ENCODE measurements around the gene ZBTB7A.
A peak's percentile ranks its signal among the peaks of the same experiment; 100 is the strongest.

The ZBTB7A gene

DNA sequence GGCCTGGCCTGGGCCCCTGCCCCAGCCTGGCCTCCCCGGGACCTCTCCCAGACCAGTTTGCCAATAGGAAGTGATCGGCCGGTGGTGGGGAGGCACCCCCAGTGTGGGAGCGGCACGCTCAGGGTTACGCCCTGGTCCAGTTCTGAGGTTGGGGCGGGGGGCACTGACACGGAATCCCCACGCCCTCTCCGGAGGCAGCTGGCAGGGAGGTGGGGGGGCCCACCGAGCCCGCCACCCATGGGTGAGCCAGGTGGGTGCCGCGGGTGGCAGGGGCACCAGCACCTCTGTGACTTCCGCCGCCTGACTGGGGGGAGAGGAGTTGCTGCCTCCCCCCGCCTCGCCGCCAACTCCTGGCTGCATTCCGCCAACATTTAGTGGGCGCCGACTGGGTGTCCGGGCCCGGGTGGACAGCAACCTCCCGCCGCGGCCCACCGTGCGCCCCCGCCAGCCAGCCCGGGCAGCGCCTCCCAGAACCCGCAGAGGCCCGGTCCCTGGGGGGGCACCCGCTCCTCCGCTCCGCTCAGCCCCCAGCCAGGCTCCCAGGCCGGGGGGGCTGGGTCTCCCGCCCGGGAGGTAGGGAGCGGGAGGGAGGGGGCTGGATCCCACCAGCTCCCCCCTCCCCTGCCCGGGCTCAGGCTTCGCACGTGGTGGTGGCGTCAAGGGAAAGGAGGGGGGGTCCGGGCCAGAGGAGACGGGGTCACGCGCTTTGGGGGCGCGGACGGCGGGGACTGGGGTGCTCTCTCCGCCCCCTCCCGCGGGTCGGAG is 2.0 kb downstream of the ZBTB7A start:
- no peak overlapping the region for H2BK15ac ChIP-seq (replicated peaks; ENCODE audit: low read depth)
- H3K27me3 ChIP-seq (ENCODE audit: insufficient read depth, low read length, poor library complexity) = peaks cover 6% of the 10 kb centered on the region
- peaks cover 1% of the 10 kb centered on the region for H3K36me3 ChIP-seq (ENCODE audit: control insufficient read depth, insufficient read depth, low read length)
- peak overlapping the region; percentile 44 for H4K8ac ChIP-seq (ENCODE audit: low read depth, low read length)
- H3K4me2 ChIP-seq (ENCODE audit: low read length) = peak overlapping the region; percentile 75
- peak overlapping the region; percentile 81 for H3K27ac ChIP-seq (ENCODE audit: low read depth, low read length)
- H3K23ac ChIP-seq (ENCODE audit: low read length) = no peak overlapping the region
- peak overlapping the region; percentile 78 for H2BK120ac ChIP-seq (ENCODE audit: low read depth, low read length)
- DNase-seq = peak; percentile 53
- H3K4me1 ChIP-seq (ENCODE audit: control insufficient read depth, low read depth, low read length) = no peaks in the 10 kb centered on the region
- H3K4ac ChIP-seq (ENCODE audit: low read depth, low read length) = peak overlapping the region; percentile 95
- H2BK5ac ChIP-seq (ENCODE audit: low read length) = no peak overlapping the region
- H4K5ac ChIP-seq (ENCODE audit: low read length) = no peak overlapping the region
- H3K9ac ChIP-seq (ENCODE audit: low read length) = peak overlapping the region; percentile 92
- peaks cover 54% of the 10 kb centered on the region for H3K79me2 ChIP-seq (ENCODE audit: control insufficient read depth, insufficient read depth, low read length)
- WGBS (ENCODE audit: extremely low coverage, insufficient coverage, low lambda C conversion rate) = no CpG with 5 or more reads among the region's 57 CpGs
- peak overlapping the region; percentile 95 for H3K18ac ChIP-seq (ENCODE audit: low read length)
- peaks cover 12% of the 10 kb centered on the region for H3K79me1 ChIP-seq (ENCODE audit: low read length)
- H3K4me3 ChIP-seq (ENCODE audit: low read length) = peak overlapping the region; percentile 74
- peak overlapping the region; percentile 97 for H3K56ac ChIP-seq (ENCODE audit: low read length)
- no peak overlapping the region for H2AK5ac ChIP-seq (ENCODE audit: low read length)

DNA sequence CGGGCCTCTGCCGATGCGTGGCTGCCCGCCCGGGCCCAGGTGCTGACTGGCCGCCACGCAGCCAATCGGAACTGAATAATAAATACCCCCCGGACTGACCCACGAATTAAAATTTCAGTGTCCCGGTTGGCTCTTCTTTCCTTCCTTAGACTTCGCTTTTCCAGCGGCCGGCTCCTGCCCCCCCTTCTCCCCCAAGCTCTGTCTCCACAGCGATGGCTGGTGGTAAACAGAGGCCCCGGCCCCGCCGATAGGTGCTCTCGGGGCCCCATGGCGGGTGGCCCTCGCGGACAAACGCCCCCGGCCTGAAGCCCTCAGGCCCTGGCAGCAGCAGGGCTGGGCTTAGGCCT is 2.6 kb downstream of the ZBTB7A start:
- H3K79me1 ChIP-seq (ENCODE audit: low read length) = peaks cover 12% of the 10 kb centered on the region
- no peak overlapping the region for H2BK120ac ChIP-seq (ENCODE audit: low read depth, low read length)
- H3K36me3 ChIP-seq (ENCODE audit: control insufficient read depth, insufficient read depth, low read length) = peaks cover 1% of the 10 kb centered on the region
- peaks cover 6% of the 10 kb centered on the region for H3K27me3 ChIP-seq (ENCODE audit: insufficient read depth, low read length, poor library complexity)
- peaks cover 59% of the 10 kb centered on the region for H3K79me2 ChIP-seq (ENCODE audit: control insufficient read depth, insufficient read depth, low read length)
- no CpG with 5 or more reads among the region's 24 CpGs for WGBS (ENCODE audit: extremely low coverage, insufficient coverage, low lambda C conversion rate)
- no peak overlapping the region for H3K23ac ChIP-seq (ENCODE audit: low read length)
- H3K4me2 ChIP-seq (ENCODE audit: low read length) = peak overlapping the region; percentile 75
- peak overlapping the region; percentile 92 for H3K9ac ChIP-seq (ENCODE audit: low read length)
- peak overlapping the region; percentile 81 for H3K27ac ChIP-seq (ENCODE audit: low read depth, low read length)
- H3K18ac ChIP-seq (ENCODE audit: low read length) = peak overlapping the region; percentile 95
- no peak overlapping the region for H2BK15ac ChIP-seq (replicated peaks; ENCODE audit: low read depth)
- no peak overlapping the region for H2BK5ac ChIP-seq (ENCODE audit: low read length)
- peak overlapping the region; percentile 60 for H3K4ac ChIP-seq (ENCODE audit: low read depth, low read length)
- no peaks in the 10 kb centered on the region for H3K4me1 ChIP-seq (ENCODE audit: control insufficient read depth, low read depth, low read length)
- H4K8ac ChIP-seq (ENCODE audit: low read depth, low read length) = no peak overlapping the region
- H3K56ac ChIP-seq (ENCODE audit: low read length) = peak overlapping the region; percentile 97
- no peak for DNase-seq
- peak overlapping the region; percentile 74 for H3K4me3 ChIP-seq (ENCODE audit: low read length)
- no peak overlapping the region for H2AK5ac ChIP-seq (ENCODE audit: low read length)
- H4K5ac ChIP-seq (ENCODE audit: low read length) = no peak overlapping the region

DNA sequence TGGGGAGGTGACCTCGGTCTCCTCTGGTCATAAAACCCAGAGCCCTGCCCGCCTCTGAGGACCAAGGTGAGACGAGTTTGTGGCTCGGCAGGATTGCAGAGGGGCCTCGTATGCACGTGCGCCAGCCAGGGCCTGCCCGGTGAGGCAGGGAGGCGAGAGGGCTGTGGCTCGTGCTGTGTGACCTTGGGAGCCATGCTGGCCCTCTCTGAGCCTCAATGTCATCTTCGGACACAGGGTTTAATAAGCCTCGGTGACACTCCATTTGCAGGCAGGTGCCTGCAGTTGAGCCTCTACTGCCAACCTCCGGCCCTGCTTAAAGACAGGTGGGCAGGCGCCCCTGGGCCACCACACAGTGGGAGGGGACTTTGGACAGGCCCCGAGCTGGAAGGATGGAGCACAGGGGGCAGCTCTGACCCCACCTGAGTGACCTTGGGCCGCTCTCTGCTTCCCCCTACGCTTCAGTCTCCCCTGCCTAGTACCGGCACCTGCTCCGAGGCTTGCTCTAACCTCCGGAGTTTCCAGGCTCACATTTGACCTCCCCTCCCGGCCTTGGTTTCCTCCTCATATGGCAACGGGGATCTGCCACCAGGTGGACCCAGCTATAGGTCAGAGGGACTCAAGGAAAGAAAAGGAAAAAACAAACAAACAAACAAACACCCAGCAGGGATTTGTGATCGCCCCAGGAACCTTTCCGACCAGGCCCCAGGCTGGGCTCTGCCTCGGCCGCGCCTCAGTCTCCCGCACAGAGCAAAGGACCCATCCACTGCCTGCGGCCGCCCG is 3.1 kb downstream of the ZBTB7A start:
- Histone ChIP-seq H3K23ac (ENCODE audit: low read length) (peak overlapping the region; percentile 89), H2BK15ac (replicated peaks; ENCODE audit: low read depth) (no peak overlapping the region), H3K79me1 (ENCODE audit: low read length) (peaks cover 14% of the 10 kb centered on the region), H3K9ac (ENCODE audit: low read length) (peak overlapping the region; percentile 92), H3K56ac (ENCODE audit: low read length) (peak overlapping the region; percentile 97), H2BK5ac (ENCODE audit: low read length) (no peak overlapping the region), H3K4me2 (ENCODE audit: low read length) (peak overlapping the region; percentile 75), H3K36me3 (ENCODE audit: control insufficient read depth, insufficient read depth, low read length) (peaks cover 1% of the 10 kb centered on the region), H4K5ac (ENCODE audit: low read length) (no peak overlapping the region), H2BK120ac (ENCODE audit: low read depth, low read length) (no peak overlapping the region), H3K4me3 (ENCODE audit: low read length) (peak overlapping the region; percentile 74), H4K8ac (ENCODE audit: low read depth, low read length) (no peak overlapping the region), H3K27ac (ENCODE audit: low read depth, low read length) (no peak overlapping the region), H3K27me3 (ENCODE audit: insufficient read depth, low read length, poor library complexity) (peaks cover 6% of the 10 kb centered on the region), H3K18ac (ENCODE audit: low read length) (no peak overlapping the region), H2AK5ac (ENCODE audit: low read length) (no peak overlapping the region), H3K4me1 (ENCODE audit: control insufficient read depth, low read depth, low read length) (no peaks in the 10 kb centered on the region), H3K79me2 (ENCODE audit: control insufficient read depth, insufficient read depth, low read length) (peaks cover 64% of the 10 kb centered on the region), H3K4ac (ENCODE audit: low read depth, low read length) (no peak overlapping the region)
- WGBS (ENCODE audit: extremely low coverage, insufficient coverage, low lambda C conversion rate) = no CpG with 5 or more reads among the region's 31 CpGs
- peak; percentile 67 for DNase-seq

DNA sequence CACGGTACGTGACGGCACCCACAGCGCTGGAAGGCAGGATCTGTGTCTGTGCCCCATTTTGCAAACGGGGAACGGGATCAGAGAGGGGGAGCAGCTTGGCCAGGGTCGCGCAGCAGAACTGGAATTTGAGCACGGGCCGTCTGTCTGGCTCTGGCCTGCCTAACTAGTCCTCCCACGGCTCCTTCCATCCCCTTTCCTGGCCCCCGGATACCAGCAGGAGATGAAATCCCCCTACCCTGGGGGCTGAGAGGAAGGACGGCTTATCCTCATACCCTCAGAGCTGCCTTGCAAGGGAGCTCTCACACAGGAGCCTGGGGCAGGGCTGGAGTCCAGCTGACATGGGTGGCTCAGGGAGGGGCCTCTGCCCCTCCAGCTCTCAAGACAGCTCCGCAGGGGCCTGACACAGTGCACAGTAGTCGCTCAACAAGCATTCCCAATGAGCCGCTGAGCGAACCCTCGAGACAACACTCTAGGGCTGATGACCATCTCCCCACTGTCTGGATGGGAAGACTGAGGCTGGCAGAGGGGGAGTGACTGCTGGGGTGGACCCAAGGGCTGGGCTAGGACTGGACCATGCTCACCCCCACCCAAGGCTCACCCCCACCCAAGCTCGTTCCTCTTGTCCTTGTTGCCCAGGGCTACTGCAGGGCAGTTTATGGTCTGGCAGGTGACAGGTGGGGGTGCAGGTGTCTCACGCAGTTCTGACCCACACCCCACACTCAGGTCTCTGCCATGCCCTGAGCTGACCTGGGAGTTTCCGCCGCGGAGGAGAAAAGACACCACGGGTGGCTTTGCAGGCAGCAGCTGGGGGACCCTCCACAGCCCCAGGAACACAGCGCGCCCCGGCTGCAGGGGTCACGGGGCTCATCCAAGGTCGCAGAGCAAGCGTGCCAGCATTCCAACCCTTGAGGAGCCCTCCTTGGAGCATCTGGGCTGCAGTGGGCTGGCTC is 4.0 kb downstream of the ZBTB7A start:
- no peak overlapping the region for H3K4ac ChIP-seq (ENCODE audit: low read depth, low read length)
- no peak overlapping the region for H4K8ac ChIP-seq (ENCODE audit: low read depth, low read length)
- H2BK5ac ChIP-seq (ENCODE audit: low read length) = no peak overlapping the region
- H3K27me3 ChIP-seq (ENCODE audit: insufficient read depth, low read length, poor library complexity) = no peaks in the 10 kb centered on the region
- H4K5ac ChIP-seq (ENCODE audit: low read length) = no peak overlapping the region
- no peak overlapping the region for H3K9ac ChIP-seq (ENCODE audit: low read length)
- H3K23ac ChIP-seq (ENCODE audit: low read length) = peak overlapping the region; percentile 89
- no peak for DNase-seq
- H3K27ac ChIP-seq (ENCODE audit: low read depth, low read length) = no peak overlapping the region
- no CpG with 5 or more reads among the region's 30 CpGs for WGBS (ENCODE audit: extremely low coverage, insufficient coverage, low lambda C conversion rate)
- H3K79me2 ChIP-seq (ENCODE audit: control insufficient read depth, insufficient read depth, low read length) = peaks cover 72% of the 10 kb centered on the region
- H2BK120ac ChIP-seq (ENCODE audit: low read depth, low read length) = no peak overlapping the region
- no peaks in the 10 kb centered on the region for H3K4me1 ChIP-seq (ENCODE audit: control insufficient read depth, low read depth, low read length)
- no peak overlapping the region for H3K4me3 ChIP-seq (ENCODE audit: low read length)
- H3K18ac ChIP-seq (ENCODE audit: low read length) = no peak overlapping the region
- H3K79me1 ChIP-seq (ENCODE audit: low read length) = peaks cover 17% of the 10 kb centered on the region
- H2BK15ac ChIP-seq (replicated peaks; ENCODE audit: low read depth) = no peak overlapping the region
- H3K56ac ChIP-seq (ENCODE audit: low read length) = no peak overlapping the region
- no peak overlapping the region for H3K4me2 ChIP-seq (ENCODE audit: low read length)
- H2AK5ac ChIP-seq (ENCODE audit: low read length) = no peak overlapping the region
- H3K36me3 ChIP-seq (ENCODE audit: control insufficient read depth, insufficient read depth, low read length) = peaks cover 1% of the 10 kb centered on the region

DNA sequence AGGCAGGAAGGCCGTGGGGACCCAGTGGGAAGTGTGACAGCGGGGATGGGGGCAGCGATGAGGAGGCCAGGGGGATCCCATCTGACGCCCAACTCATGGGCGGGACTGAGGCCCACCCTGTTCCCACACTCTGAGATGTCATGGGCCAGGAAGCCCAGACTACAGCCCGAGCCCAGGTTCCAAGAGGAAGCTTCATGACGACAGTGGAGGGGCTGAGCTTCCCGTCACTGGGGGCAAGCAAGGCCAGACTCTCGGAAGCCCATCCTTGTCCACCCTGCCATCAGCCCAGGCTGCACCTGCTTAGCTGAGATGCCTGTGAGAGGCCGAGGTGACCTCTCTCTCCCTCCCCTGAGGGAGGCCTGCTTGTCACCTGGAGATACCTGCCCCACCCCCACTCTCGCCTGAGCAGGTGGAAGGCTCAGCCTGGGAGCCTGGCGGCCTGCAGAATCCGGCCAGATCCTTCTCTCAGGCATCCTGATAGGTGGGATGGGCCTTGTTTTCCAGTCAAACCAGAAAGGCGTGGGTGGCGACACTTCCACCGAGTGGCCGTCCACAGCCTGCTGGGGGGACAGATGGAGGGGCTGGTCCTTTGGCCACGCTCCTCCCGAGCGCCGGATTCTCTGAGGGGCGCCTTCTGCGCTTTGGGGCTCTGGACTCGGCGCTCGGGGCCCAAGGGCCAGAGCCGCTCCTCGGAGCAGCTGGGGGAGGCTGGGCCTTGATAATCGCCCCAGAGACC is 4.8 kb downstream of the ZBTB7A start:
- no peak overlapping the region for H3K27ac ChIP-seq (ENCODE audit: low read depth, low read length)
- H3K4me1 ChIP-seq (ENCODE audit: control insufficient read depth, low read depth, low read length) = no peaks in the 10 kb centered on the region
- H3K79me2 ChIP-seq (ENCODE audit: control insufficient read depth, insufficient read depth, low read length) = peaks cover 77% of the 10 kb centered on the region
- no peak overlapping the region for H3K23ac ChIP-seq (ENCODE audit: low read length)
- H4K5ac ChIP-seq (ENCODE audit: low read length) = no peak overlapping the region
- no peak overlapping the region for H2BK120ac ChIP-seq (ENCODE audit: low read depth, low read length)
- H3K18ac ChIP-seq (ENCODE audit: low read length) = no peak overlapping the region
- H3K36me3 ChIP-seq (ENCODE audit: control insufficient read depth, insufficient read depth, low read length) = peaks cover 1% of the 10 kb centered on the region
- no peak overlapping the region for H3K4me3 ChIP-seq (ENCODE audit: low read length)
- peaks cover 17% of the 10 kb centered on the region for H3K79me1 ChIP-seq (ENCODE audit: low read length)
- no peaks in the 10 kb centered on the region for H3K27me3 ChIP-seq (ENCODE audit: insufficient read depth, low read length, poor library complexity)
- H3K4ac ChIP-seq (ENCODE audit: low read depth, low read length) = no peak overlapping the region
- no peak overlapping the region for H3K56ac ChIP-seq (ENCODE audit: low read length)
- H2AK5ac ChIP-seq (ENCODE audit: low read length) = no peak overlapping the region
- WGBS (ENCODE audit: extremely low coverage, insufficient coverage, low lambda C conversion rate) = no CpG with 5 or more reads among the region's 29 CpGs
- no peak overlapping the region for H3K9ac ChIP-seq (ENCODE audit: low read length)
- no peak for DNase-seq
- no peak overlapping the region for H2BK5ac ChIP-seq (ENCODE audit: low read length)
- H2BK15ac ChIP-seq (replicated peaks; ENCODE audit: low read depth) = no peak overlapping the region
- no peak overlapping the region for H4K8ac ChIP-seq (ENCODE audit: low read depth, low read length)
- H3K4me2 ChIP-seq (ENCODE audit: low read length) = no peak overlapping the region

Data from mesendoderm (in vitro differentiated cells).